GM21360 (cell line): ENCODE results near the gene EML4.
"Not testable (repeated sequence)": the region's sequence is repeated elsewhere in the genome, so short reads cannot be mapped to it uniquely, and the experiment has no call there.

ENCODE experiments used
- ATAC-seq: cut with Tn5 transposase; IDR thresholded peaks from one replicate; pipeline ENCODE4 v1.9.1; 2021; ENCODE audit warnings: mild to moderate bottlenecking, moderate library complexity; ENCODE audit not compliant: unreplicated experiment

EML4 gene

GRCh38 chr2:42342795-42343241, 173.7 kb downstream of the EML4 start:
- no peak for ATAC-seq

DNA sequence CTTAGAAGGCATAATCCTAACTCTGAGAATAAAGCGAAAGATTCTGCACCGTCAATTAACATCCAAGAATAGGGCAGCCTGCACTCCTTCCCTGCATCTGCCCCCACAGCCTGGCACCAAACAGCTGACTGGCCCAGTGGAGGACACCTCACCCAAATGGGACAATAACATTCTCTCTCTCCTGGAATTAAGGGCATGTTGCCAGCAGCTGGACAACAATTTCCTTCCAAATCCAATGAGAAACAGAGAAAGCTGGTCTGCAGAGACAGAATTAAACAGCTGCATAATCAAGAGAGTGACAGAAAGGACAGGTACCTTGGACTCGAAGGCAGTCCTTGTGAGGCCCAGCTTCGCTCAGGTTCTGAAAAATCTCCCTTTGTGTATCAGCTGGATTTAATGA, 176.8 kb downstream of the EML4 start:
- ATAC-seq = no peak

GRCh38 chr2:42346856-42347255, 177.7 kb downstream of the EML4 start:
- ATAC-seq = not testable (repeated sequence)

DNA sequence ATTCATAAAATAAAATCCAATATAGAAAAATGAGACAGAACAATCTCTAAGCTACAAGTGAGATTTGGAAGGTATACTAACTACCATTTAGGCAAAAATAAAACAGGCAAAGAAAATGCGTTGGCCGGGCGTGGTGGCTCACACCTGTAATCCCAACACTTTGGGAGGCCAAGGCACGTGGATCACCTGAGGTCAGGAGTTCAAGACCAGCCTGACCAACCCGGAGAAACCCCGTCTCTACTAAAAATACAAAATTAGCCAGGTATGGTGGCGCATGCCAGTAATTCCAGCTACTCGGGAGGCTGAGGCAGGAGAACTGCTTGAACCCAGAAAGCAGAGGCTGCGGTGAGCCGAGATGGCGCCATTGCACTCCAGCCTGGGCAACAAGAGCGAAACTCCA, 178.4 kb downstream of the EML4 start:
- not testable (repeated sequence) for ATAC-seq

DNA sequence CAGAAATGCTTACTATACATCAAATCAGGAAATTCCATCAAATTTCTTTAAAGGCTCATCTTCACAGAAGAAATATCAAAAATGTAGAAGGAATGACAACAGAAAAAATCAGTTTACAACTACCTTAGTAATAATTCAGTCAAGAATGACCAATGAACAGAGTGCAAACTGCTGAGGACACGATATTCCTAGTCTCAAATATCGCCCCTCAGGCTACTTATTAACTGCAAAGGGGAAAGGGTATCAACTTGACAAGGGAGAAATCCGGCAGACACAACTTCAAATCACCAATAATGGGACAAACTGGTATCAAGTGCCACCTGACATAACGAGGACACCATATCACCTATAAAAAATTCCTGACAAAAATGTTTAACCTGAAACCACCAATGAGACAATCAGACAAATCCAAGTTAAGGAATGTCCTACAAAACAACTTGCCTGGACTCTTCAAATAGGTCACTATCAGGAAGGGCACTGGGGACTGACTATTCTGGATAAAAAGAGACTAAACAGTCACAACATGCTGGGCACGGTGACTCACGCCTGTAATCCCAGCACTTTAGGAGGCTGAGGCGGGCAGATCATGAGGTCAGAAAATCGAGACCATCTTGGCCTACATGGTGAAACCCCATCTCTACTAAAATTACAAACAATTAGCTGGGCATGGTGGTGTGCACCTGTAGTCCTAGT, 179.1 kb downstream of the EML4 start:
- ATAC-seq = no peak

- ATAC-seq = no peak
Measured at GRCh38 chr2:42350434-42351063, 181.4 kb downstream of the EML4 start.

DNA sequence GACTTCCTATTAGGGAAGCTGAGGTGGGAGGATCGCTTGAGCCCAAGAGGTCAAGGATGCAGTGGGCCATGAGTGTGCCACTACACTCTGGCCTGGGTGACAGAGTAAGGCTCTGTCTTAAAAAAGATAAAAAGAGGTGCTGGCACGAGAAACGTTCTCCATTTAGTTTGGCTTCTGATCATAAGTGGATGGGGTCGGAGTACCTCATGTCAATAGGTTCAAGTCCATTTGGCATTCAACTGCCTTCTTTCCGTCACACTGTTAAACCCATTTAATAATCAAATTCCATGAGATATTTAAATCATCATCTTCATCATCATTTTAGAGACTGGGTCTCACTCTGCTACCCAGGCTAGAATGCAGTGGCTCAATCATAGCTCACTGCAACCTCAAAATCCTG, 182.7 kb downstream of the EML4 start:
- ATAC-seq = no peak

- no peak for ATAC-seq
Measured at GRCh38 chr2:42353792-42354429, 184.8 kb downstream of the EML4 start.

GRCh38 chr2:42359304-42359964, 190.3 kb downstream of the EML4 start:
- no peak for ATAC-seq

- ATAC-seq = no peak
Measured at GRCh38 chr2:42359965-42360483, 190.9 kb downstream of the EML4 start.

- no peak for ATAC-seq
Measured at GRCh38 chr2:42360493-42360889, 191.3 kb downstream of the EML4 start.

DNA sequence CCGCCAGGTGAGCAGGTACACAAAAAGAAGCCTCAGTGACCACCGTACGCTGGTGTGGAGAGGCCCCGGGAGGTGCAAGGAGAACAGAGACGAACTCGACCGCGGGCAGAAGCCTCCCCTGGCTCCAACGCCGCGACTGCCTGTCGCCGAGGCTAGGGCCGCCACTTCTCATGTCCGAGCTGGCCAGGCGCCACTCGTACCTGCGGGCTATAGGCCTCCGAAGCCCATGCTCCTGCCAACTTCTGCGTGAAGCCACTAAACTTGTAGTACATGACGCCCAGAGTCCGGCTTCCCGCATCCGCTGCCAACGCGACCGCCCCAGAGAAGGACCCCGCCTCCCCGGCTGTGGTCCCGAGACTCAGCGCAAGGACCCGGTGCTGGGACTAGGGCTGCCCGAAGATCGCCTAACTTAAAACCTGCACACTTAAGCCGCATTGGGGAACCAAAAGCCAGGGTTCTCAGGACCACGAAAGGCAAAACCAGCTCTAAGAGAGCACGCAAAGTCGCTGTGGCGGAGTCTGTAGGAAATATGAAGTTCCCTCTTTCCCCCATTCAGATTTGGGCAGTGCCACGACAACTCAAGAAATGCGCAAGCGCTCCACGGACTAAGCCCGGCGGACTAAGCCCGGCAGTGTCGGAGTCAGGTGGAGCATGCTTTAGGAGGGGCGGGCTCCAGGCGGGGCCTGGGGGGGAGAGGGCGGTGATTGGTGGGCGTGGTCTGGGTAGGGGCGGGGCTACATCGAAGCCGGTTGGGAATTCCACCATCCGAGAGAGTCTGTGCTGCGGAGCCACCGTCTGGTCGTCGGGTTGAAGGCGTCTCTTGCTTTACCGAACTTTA, 192.0 kb downstream of the EML4 start, which contains the start of gene COX7A2L:
Gene COX7A2L, minus strand, starts transcription at position 328 of the 838 bp plus-strand sequence. Its CDS starts 56 bp downstream, at position 272.
- ATAC-seq = peak; percentile 91

DNA sequence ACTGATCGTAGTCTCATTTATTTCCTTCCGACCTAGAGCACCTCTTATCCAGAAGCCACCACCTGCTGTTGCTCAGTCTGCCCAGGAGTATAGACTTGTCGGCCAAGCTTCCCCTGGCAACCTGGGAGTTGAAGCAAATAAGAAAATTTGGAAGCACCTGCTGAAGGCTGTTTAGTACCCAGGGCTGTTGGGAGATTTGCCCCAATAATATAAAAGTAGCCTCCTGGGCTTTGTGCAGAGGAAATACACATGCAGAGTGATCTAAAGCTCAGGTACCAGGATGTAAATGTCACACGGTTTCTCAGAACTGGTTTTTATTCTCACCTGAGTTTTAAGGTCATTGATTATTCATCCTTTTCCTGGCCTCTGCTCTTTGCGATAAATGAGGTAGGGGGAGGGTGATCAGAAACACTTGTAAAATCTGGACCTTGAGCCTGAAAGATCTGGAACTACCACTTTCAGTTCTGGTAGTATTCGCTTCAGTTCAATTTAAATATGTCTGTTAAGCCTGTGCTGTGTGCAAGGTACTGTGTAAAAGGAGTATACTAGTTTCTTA, 192.7 kb downstream of the EML4 start:
- ATAC-seq = no peak

- ATAC-seq = no peak
Measured at GRCh38 chr2:42363413-42363812, 194.3 kb downstream of the EML4 start.

DNA sequence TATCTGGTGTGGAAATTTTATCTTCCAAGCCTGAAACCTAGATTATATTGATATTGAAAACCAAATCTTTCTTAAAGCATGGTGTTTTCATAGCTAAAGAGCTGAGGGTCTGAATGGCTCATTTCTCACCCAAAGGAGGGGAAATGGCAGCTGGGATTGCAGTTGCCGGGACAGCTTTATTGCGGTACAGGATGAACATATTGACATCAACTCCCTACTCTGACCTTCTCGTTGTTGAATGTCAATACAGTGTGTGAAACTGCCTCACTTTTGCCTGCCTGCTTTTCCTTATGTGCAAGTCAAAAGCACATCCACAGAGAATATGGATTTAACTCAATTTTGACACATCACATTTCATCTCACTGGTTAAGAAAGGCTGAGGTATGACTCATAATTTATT, 195.5 kb downstream of the EML4 start:
- no peak for ATAC-seq

DNA sequence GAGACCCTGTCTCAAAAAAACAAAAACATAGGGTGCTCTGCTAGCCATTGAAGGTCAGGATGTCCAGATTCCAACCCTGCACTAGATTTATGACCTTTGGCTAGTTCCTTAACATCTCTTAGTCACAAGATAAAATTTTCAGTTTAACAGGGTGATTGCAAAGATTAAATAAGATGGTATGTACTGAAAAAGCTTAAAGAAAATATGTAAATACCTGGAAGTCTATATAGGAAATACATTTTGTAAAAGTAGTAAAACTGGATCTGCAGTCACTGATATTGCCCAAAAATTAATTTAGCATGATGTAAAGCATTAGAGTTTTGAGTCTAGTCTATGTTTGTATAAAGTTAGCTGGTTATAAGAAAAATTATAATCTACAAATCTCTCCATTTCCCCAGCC, 197.3 kb downstream of the EML4 start:
- ATAC-seq = no peak

GRCh38 chr2:42367835-42368234, 198.7 kb downstream of the EML4 start:
- no peak for ATAC-seq

DNA sequence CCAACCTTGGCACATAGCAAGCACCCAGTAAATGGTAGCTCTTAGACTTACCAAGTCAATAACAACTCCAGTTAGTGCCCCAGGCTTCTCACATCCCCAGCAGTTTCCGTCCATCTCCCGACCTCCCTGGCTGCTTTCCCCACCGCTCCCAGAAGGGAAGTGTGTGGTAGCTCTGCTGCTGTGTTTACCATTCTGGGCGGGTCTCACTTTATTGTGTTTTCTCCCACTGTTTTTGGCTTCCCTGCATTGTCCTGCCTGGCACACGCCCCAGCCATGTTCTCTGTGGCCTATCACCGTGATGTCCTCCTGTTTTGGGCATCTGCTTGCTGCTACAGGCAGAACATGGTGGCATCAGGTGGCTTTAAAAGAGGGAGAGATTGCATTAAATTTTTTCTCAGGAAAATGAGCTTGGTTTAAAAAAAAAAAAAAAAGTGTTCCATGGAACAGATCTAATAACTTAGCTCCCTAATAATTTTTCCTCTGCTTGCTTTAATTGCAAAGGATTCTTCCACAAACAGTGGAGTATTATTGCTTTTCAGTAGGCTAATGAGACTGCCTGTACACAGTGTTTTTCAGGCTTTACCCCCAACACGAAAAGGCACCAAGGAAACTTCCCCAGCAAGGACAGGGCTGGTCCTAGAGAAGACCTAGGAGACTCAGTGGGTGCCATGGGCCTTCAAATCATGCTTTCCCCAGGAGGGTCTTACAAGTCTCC, 199.8 kb downstream of the EML4 start:
- ATAC-seq = no peak

DNA sequence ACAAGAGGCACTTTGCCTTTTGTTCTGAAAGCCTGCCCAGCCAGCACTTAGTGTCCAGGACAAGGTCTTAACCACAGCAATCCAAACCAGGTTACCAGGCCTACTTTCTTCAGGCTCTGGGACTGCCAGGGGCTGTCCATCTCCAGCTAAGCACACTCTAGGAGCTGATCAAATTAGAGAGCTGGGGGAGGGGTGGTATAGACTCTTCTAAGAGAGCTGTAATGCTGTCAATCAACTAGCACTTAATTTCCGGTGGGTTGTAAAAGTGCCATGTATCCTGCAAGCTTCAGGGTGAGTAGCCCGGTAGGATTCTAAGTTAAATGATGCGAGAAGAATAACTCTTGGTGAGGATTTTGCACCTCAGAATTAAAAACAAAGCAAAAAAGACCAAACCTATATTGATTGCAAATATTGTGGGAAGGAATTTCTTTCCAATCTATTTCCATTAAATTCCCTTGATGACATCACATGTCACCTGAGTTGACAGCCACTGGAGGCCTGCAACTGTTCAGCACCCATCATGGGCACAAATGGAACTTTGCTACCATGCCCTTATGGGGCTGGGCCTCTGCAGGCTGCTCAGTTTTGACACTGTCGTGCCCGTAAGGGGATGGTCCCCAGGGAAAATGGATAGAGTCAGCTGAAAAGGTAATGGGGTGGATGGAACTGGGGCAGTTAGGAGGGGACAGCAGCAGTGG, 200.5 kb downstream of the EML4 start:
- ATAC-seq = no peak
